Testis (tissue), 3 donors: ENCODE results near the gene RNF113A. TPM values are rescaled to one million over a fixed set of nuclear protein-coding genes. Genes with fewer than 3 reads are reported as not detected.
A peak's percentile ranks its signal among the peaks of the same experiment; 100 is the strongest.

Experiments used
- DNase-seq: peaks from one replicate; pipeline ENCODE4 v3.0.0-alpha.2; 2019
- H3K27ac ChIP-seq, 2 donors: fragments of 200-600 bp; sonication (generic); one replicate each; pipeline ENCODE4 v1.5.1; 2019
- H3K27me3 ChIP-seq: fragments of 200-600 bp; sonication (generic); one replicate; pipeline ENCODE4 v1.5.1; 2019
- H3K36me3 ChIP-seq: fragments of 200-600 bp; sonication (generic); one replicate; pipeline ENCODE4 v1.5.1; 2017; ENCODE audit warnings: low read depth; ENCODE audit errors: missing control alignments
- H3K4me1 ChIP-seq: fragments of 200-600 bp; sonication (generic); one replicate; pipeline ENCODE4 v1.5.1; 2019
- H3K4me3 ChIP-seq, 2 donors: fragments of 200-600 bp; sonication (generic); one replicate each; pipeline ENCODE4 v1.5.1; 2017 to 2019
- H3K9me3 ChIP-seq: fragments of 200-600 bp; sonication (generic); one replicate; pipeline ENCODE4 v1.5.1; 2017
- POLR2A ChIP-seq: fragments of 450-650 bp; IDR thresholded peaks from one replicate; pipeline ENCODE4 v1.6.1; 2017; ENCODE audit warnings: antibody characterized with exemption, mild to moderate bottlenecking, moderate library complexity
- WGBS, 2 donors: methylation state at CpG; one replicate each; pipeline ENCODE4 v1.1.5; 2018; 5-methylcytosine and 5-hydroxymethylcytosine counted together
- intact Hi-C: fragments of 100-400 bp; cut with DNase I; formaldehyde crosslinking; loops from one replicate; pipeline ENCODE4 v1.15.1; 2023; ENCODE audit warnings: low total_unique reads
- polyA plus RNA-seq: library from polyadenylated mRNA; stranded (reverse); fragments of 350-450 nt; fragmentation: Illumina TruSeq; extraction: RNeasy Lipid Tissue Mini Kit (QIAGEN cat#74804); gene quantifications from one replicate; pipeline ENCODE4 v1.2.3, GENCODE V29; 2014; ENCODE audit warnings: low read depth, low replicate concordance; ENCODE audit not compliant: insufficient read depth
- total RNA-seq, 2 donors: library from RNA; depleted of rRNA; stranded (reverse); fragments of >200 nt; gene quantifications; one replicate each; pipeline ENCODE4 v1.2.3, GENCODE V29; 2016
- TF ChIP-seq, protein P1 (sequence below), 3 experiments: fragments of 450-650 bp in 2 of 3; fragments of 200-600 bp in 1 of 3; sonication (generic) in 1 of 3; IDR thresholded peaks; one replicate each; pipeline ENCODE4 v1.5.1; 2016 to 2019; ENCODE audit warnings: antibody characterized with exemption in 3 of 3, mild to moderate bottlenecking in 2 of 3, moderate library complexity in 1 of 3

RNF113A gene
- total and polyA plus RNA-seq, 3 donors from 2014 or later = 7.8 to 12.7 (median 8.8) TPM

GRCh38 chrX:119878740-119879139 lies 7.2 kb upstream of the RNF113A start:
- Histone ChIP-seq H3K4me1 (no peaks in the 10 kb centered on the region), H3K27ac (no peak overlapping the region), H3K27me3 (no peaks in the 10 kb centered on the region), H3K36me3 (no peaks in the 10 kb centered on the region), H3K4me3 (no peak overlapping the region), H3K9me3 (no peaks in the 10 kb centered on the region)
- no peak for TF ChIP-seq POLR2A
- TF ChIP-seq, protein P1, sequence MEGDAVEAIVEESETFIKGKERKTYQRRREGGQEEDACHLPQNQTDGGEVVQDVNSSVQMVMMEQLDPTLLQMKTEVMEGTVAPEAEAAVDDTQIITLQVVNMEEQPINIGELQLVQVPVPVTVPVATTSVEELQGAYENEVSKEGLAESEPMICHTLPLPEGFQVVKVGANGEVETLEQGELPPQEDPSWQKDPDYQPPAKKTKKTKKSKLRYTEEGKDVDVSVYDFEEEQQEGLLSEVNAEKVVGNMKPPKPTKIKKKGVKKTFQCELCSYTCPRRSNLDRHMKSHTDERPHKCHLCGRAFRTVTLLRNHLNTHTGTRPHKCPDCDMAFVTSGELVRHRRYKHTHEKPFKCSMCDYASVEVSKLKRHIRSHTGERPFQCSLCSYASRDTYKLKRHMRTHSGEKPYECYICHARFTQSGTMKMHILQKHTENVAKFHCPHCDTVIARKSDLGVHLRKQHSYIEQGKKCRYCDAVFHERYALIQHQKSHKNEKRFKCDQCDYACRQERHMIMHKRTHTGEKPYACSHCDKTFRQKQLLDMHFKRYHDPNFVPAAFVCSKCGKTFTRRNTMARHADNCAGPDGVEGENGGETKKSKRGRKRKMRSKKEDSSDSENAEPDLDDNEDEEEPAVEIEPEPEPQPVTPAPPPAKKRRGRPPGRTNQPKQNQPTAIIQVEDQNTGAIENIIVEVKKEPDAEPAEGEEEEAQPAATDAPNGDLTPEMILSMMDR (IDR thresholded peaks at IDR 0.05) = no peak
- 64 to 75% methylated on average over 2 of the region's 2 CpGs for WGBS, 2 donors
- no peak for DNase-seq
- intact Hi-C loops = no loop called here

- no peaks in the 10 kb centered on the region for H3K27me3 ChIP-seq
- peak overlapping the region; percentile 86 to 87 for H3K27ac ChIP-seq
- intact Hi-C loops = no loop called here
- 1% methylated on average over 10 of the region's 26 CpGs; no CpG with 5 or more reads in 1 of the 2 donors for WGBS, 2 donors
- DNase-seq = no peak
- no peak for TF ChIP-seq POLR2A
- TF ChIP-seq, protein P1 (IDR thresholded peaks at IDR 0.05) = no peak
- no peaks in the 10 kb centered on the region for H3K36me3 ChIP-seq
- no peaks in the 10 kb centered on the region for H3K4me1 ChIP-seq
- peak overlapping the region; percentile 60 to 83 for H3K4me3 ChIP-seq
- H3K9me3 ChIP-seq = no peaks in the 10 kb centered on the region
These were observed 311 bp downstream of the RNF113A start for GRCh38 chrX:119871245-119871598.

DNA sequence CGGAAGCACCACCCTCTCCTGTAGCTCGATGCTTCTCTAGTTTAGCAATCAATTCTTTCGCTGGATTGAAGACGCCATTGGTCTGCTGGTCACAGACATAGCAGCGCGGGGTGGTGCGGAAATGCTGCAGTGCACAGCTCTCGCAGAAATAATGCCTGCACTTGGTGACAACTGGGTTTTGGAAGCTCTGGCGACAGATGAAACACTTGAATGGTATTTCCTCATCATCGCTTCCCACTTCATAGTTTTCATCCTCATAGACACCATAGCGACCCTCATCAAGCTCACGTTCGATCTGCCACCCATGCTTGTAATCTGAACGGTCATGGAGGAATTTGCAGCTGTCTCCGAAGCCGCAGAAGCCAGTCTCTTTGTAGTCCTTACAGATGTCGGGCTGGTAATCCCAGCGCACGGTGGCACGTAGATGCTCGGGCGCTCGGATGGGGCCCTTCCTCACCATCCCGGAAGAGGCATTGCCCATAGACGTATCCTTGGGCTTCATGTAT lies 854 bp downstream of the RNF113A start:
- no peak for TF ChIP-seq POLR2A
- TF ChIP-seq, protein P1 (IDR thresholded peaks at IDR 0.05) = no peak
- Histone ChIP-seq H3K9me3 (no peaks in the 10 kb centered on the region), H3K27me3 (no peaks in the 10 kb centered on the region), H3K36me3 (no peaks in the 10 kb centered on the region), H3K4me3 (peak overlapping the region; percentile 60 to 83), H3K4me1 (no peaks in the 10 kb centered on the region), H3K27ac (peak overlapping the region; percentile 86 to 87)
- intact Hi-C loops = no loop called here
- 2% methylated on average over 23 to 25 of the region's 25 CpGs for WGBS, 2 donors
- DNase-seq = peak; percentile 33

DNA sequence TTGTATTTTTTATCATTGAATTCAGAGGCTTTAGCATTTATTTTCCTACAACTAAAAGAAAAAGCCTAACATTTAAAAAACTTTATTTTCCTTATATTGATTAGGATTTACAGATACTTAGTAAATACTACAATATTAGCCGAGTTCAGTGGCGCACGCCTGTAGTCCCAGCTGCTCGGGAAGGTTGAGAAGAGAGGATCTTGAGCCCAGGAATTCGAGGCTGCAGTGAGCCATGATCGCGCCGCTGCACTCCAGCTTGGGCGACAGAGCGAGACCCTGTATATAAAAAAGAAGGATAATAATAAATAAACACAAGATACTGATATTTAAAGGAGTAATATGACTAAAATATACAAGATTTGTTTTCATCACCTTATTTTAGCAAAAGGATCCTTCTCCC lies 18.1 kb downstream of the RNF113A start:
- Histone ChIP-seq H3K27me3 (no peaks in the 10 kb centered on the region), H3K27ac (peak overlapping the region in 1 of 2 donors; percentile 92), H3K9me3 (no peaks in the 10 kb centered on the region), H3K4me1 (no peaks in the 10 kb centered on the region), H3K4me3 (peak overlapping the region; percentile 59 to 73), H3K36me3 (no peaks in the 10 kb centered on the region)
- peak; percentile 19 for DNase-seq
- 8 to 14% methylated on average over 10 of the region's 10 CpGs for WGBS, 2 donors
- intact Hi-C loops = no loop called here
- TF ChIP-seq, protein P1 (IDR thresholded peaks at IDR 0.05) = no peak
- TF ChIP-seq POLR2A = no peak
